Measurements from ENCODE around the gene GNG10. TPM values are rescaled to one million over a fixed set of nuclear protein-coding genes. Genes with fewer than 3 reads are reported as not detected.

The GNG10 gene
- total RNA-seq, 1 experiment from 2014 or later: 31.0 TPM

GRCh38 chr9:111676116-111676515 is 14.7 kb downstream of the GNG10 start:
- Mint-ChIP-seq H3K4me3 (no peak overlapping the region), H3K27me3 (ENCODE audit: low read depth) (no peaks in the 10 kb centered on the region), H3K27ac (no peak overlapping the region), H3K36me3 (ENCODE audit: insufficient read depth in 1 of 3, low read depth in 3 of 3) (peaks cover 2 to 15% (median 7%) of the 10 kb centered on the region in 3 experiments), H3K4me1 (peaks cover 0 to 10% of the 10 kb centered on the region in 2 experiments; a peak in 2 of 4 replicates), H3K9me3 (peaks cover 0 to 6% of the 10 kb centered on the region in 2 experiments; a peak in 3 of 5 replicates)
- H3K56ac ChIP-seq (ENCODE audit: insufficient read length, low read depth, low read length): no peak overlapping the region
- H4K20me1 ChIP-seq (ENCODE audit: control insufficient read depth, insufficient read depth, insufficient read length): no peaks in the 10 kb centered on the region
- no peak overlapping the region for H3K9ac ChIP-seq (ENCODE audit: extremely low read depth, insufficient read length, low read length)
- H2BK120ac ChIP-seq (ENCODE audit: low read depth, low read length, poor library complexity, severe bottlenecking): no peak overlapping the region
- H3K4me1 ChIP-seq (ENCODE audit: insufficient read depth, low read length): no peaks in the 10 kb centered on the region
- no peaks in the 10 kb centered on the region for H3K23me2 ChIP-seq (ENCODE audit: insufficient read length, low read depth, low read length, poor library complexity, severe bottlenecking)
- no peak overlapping the region for H4K5ac ChIP-seq (ENCODE audit: insufficient read length, low read depth, low read length)
- H2BK12ac ChIP-seq (ENCODE audit: insufficient read length, low read depth, low read length): no peak overlapping the region
- H4K8ac ChIP-seq (replicated peaks; ENCODE audit: insufficient read length, low read depth, low read length): no peak overlapping the region
- H4K91ac ChIP-seq (ENCODE audit: insufficient read length, low read depth, low read length): no peak overlapping the region
- no peak overlapping the region for H3K23ac ChIP-seq (ENCODE audit: insufficient read length, low read depth, low read length)
- H2BK15ac ChIP-seq (ENCODE audit: low read depth, low read length): no peak overlapping the region
- no peaks in the 10 kb centered on the region for H3K79me2 ChIP-seq (ENCODE audit: insufficient read depth, low read length)
- H3K18ac ChIP-seq (ENCODE audit: insufficient read length, low read depth, low read length): no peak overlapping the region
- H3K27me3 ChIP-seq (ENCODE audit: insufficient read depth, low read length): no peaks in the 10 kb centered on the region
- no peak overlapping the region for H2BK20ac ChIP-seq (ENCODE audit: low read depth, low read length, poor library complexity, severe bottlenecking)
- no peak overlapping the region for H3K4ac ChIP-seq (ENCODE audit: low read depth, low read length)
- H2AFZ ChIP-seq (ENCODE audit: low read length): no peak overlapping the region
- no peak overlapping the region for H3T11ph ChIP-seq (ENCODE audit: low read length)
- no peak overlapping the region for H3K4me2 ChIP-seq (ENCODE audit: insufficient read depth, insufficient read length, low read length)
- no peaks in the 10 kb centered on the region for H3K9me3 ChIP-seq (ENCODE audit: control insufficient read depth, low read depth, low read length)
- H2AK5ac ChIP-seq (ENCODE audit: insufficient read length, low read length): no peak overlapping the region
- no peak overlapping the region for H2BK5ac ChIP-seq (ENCODE audit: insufficient read length, low read length)
- H3K27ac ChIP-seq (ENCODE audit: insufficient read length, low read depth, low read length): no peak overlapping the region
- no peaks in the 10 kb centered on the region for H3K79me1 ChIP-seq (ENCODE audit: insufficient read depth, low read depth, low read length, poor library complexity, severe bottlenecking)
- TF ChIP-seq CTCF (conservative IDR thresholded peaks at IDR 0.05): no peak
- H3K14ac ChIP-seq (ENCODE audit: insufficient read depth, low read length): no peak overlapping the region
- no peak for DNase-seq
- no CpG with 5 or more reads among the region's 3 CpGs for WGBS (ENCODE audit: extremely low coverage, insufficient read length, low lambda C conversion rate)
